Keratinocyte (primary cell): ENCODE results near the gene SSC4D. TPM values are rescaled to one million over a fixed set of nuclear protein-coding genes. Genes with fewer than 3 reads are reported as not detected.
A peak's percentile ranks its signal among the peaks of the same experiment; 100 is the strongest.

Experiments used
- DNase-seq: peaks from one replicate; pipeline ENCODE4 v3.0.0-alpha.2; 2011; ENCODE audit warnings: low read depth, missing footprints, low spot score
- FAIRE-seq: peaks from 2 replicates; lab custom pipeline; 2011; peaks lifted over from hg19 to GRCh38; lab: Jason Lieb, UNC
- H2AFZ ChIP-seq: 2 replicates; pipeline ENCODE4 v1.6.0; 2012; ENCODE audit warnings: low read length, control low read depth, inconsistent platforms; ENCODE audit not compliant: control insufficient read depth
- H3K27ac ChIP-seq: 2 replicates; pipeline ENCODE4 v1.5.1; 2011; ENCODE audit warnings: low read length; ENCODE audit not compliant: control insufficient read depth, insufficient read depth
- H3K27me3 ChIP-seq: 3 replicates; pipeline ENCODE4 v1.6.0; 2011; ENCODE audit warnings: low read length; ENCODE audit not compliant: control insufficient read depth, insufficient read depth; ENCODE audit errors: extremely low read depth
- H3K36me3 ChIP-seq, 2 experiments: 2 replicates in 1 of 2; 3 replicates in 1 of 2; pipeline ENCODE4 v1.5.1; 2011; ENCODE audit warnings: low read length in 2 of 2, mild to moderate bottlenecking in 1 of 2; ENCODE audit not compliant: control insufficient read depth in 2 of 2, insufficient read depth in 2 of 2; ENCODE audit errors: extremely low read depth in 1 of 2
- H3K4me1 ChIP-seq: 3 replicates; pipeline ENCODE4 v1.5.1; 2011; ENCODE audit warnings: low read length; ENCODE audit not compliant: control insufficient read depth, insufficient read depth; ENCODE audit errors: extremely low read depth
- H3K4me2 ChIP-seq: 3 replicates; pipeline ENCODE4 v1.6.0; 2011; ENCODE audit warnings: low read depth, low read length; ENCODE audit not compliant: control insufficient read depth, insufficient read depth; ENCODE audit errors: extremely low read depth
- H3K4me3 ChIP-seq, 3 experiments: fragments of 200-600 bp in 1 of 3; sonication (generic) in 1 of 3; 2 replicates in 2 of 3; 3 replicates in 1 of 3; pipeline ENCODE4 v1.5.1; 2011 to 2016; ENCODE audit warnings: low read length in 3 of 3, mild to moderate bottlenecking in 3 of 3, control low read depth in 2 of 3, inconsistent platforms in 1 of 3, low read depth in 1 of 3, mixed read lengths in 1 of 3, mixed run types in 1 of 3, moderate library complexity in 1 of 3; ENCODE audit not compliant: control insufficient read depth in 2 of 3, insufficient read depth in 2 of 3; ENCODE audit errors: extremely low read depth in 1 of 3
- H3K79me2 ChIP-seq: 2 replicates; pipeline ENCODE4 v1.6.0; 2012; ENCODE audit warnings: low read length; ENCODE audit not compliant: control insufficient read depth, insufficient read depth
- H3K9ac ChIP-seq: 3 replicates; pipeline ENCODE4 v1.6.0; 2011; ENCODE audit warnings: low read length; ENCODE audit not compliant: control insufficient read depth, insufficient read depth; ENCODE audit errors: extremely low read depth
- H3K9me1 ChIP-seq: 3 replicates; pipeline ENCODE4 v1.6.0; 2011; ENCODE audit warnings: low read length; ENCODE audit not compliant: control insufficient read depth, insufficient read depth; ENCODE audit errors: extremely low read depth
- H3K9me3 ChIP-seq: 2 replicates; pipeline ENCODE4 v1.5.1; 2012; ENCODE audit warnings: low read depth, low read length; ENCODE audit not compliant: control insufficient read depth
- H4K20me1 ChIP-seq: 3 replicates; pipeline ENCODE4 v1.6.0; 2011; ENCODE audit warnings: low read length; ENCODE audit not compliant: control insufficient read depth, insufficient read depth; ENCODE audit errors: extremely low read depth
- CTCF ChIP-seq, 3 experiments: IDR thresholded peaks in 1 of 3; conservative IDR thresholded peaks in 1 of 3; optimal IDR thresholded peaks in 1 of 3; 2 replicates in 2 of 3; 3 replicates in 1 of 3; pipeline versions ENCODE3 to v1.5.1; 2011; ENCODE audit warnings: low read length in 3 of 3, mild to moderate bottlenecking in 3 of 3, moderate library complexity in 2 of 3, control low read depth in 1 of 3, inconsistent platforms in 1 of 3; ENCODE audit not compliant: insufficient read depth in 2 of 3; ENCODE audit errors: extremely low read depth in 1 of 3
- EZH2 ChIP-seq: IDR thresholded peaks from one replicate; pipeline ENCODE4 v1.6.1; 2012; ENCODE audit warnings: inconsistent platforms, mild to moderate bottlenecking, low read length, moderate library complexity
- dilution Hi-C: fragments of 300-500 bp; cut with MboI; formaldehyde crosslinking; loops from one replicate; pipeline ENCODE4 v1.7.0; 2020; ENCODE audit warnings: low sequenced_read_pairs; ENCODE audit not compliant: extremely low pct_ligation_motif_present
- polyA plus RNA-seq, 5 experiments: library from polyadenylated mRNA; depleted of rRNA in 3 of 5; stranded (reverse) in 3 of 5; stranded (forward) in 1 of 5; unstranded in 1 of 5; fragments of >200 nt; gene quantifications; 1 replicate in 1 of 5; 2 replicates in 3 of 5; 3 replicates in 1 of 5; pipeline versions ENCODE4 v1.2.1 to v1.2.3, GENCODE V29; 2011 to 2012; ENCODE audit warnings: missing spikeins in 2 of 5, low read depth in 1 of 5, low replicate concordance in 1 of 5

Gene SSC4D
- polyA plus RNA-seq, 1 donor (not counting 4 experiments of a cell fraction or from before 2014, with no cell fraction given): 0.98 TPM

DNA sequence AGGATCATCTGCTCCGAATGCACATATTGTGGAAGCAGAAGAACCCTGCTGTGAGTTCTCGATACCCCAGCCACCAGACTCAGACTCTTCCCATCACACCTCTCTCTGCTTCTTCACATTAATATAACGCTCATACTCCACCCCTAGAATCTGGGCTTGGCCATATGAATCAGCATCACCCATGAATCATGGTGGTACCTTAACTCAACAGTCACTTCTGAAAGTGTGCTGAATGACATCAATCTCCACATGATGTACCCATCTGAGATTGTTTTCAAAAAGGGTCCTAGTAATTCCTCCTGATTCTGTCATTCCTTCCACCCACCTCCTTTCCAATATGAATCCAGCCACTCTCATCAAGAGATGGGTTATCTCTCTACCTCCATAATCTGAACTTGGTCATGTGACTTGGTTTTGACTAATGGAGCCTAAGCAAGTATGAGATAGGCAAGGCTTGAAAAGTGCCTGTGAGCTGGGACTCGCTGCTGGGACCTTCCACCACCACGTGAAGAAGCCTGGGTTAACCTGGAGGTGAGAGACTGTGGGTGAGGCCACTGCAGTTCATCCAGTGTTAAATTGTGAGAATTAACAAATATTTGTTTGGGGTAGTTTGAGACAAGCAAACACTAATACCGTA is 66.1 kb downstream of the SSC4D start:
- H3K36me3 ChIP-seq: peaks cover 30 to 52% of the 10 kb centered on the region in 2 experiments
- DNase-seq: no peak
- H3K4me1 ChIP-seq: peaks cover 16% of the 10 kb centered on the region
- peaks cover 100% of the 10 kb centered on the region for H3K79me2 ChIP-seq
- no peak overlapping the region for H3K4me3 ChIP-seq
- no peak for TF ChIP-seq CTCF (optimal IDR thresholded peaks at IDR 0.05 in 1 of 3, IDR thresholded peaks at IDR 0.05 in 1 of 3, conservative IDR thresholded peaks at IDR 0.05 in 1 of 3; ENCODE audit: extremely low read depth in 1 of 3, insufficient read depth in 2 of 3, low read length in 3 of 3)
- no peak for TF ChIP-seq EZH2
- dilution Hi-C loops: no loop called here
- H4K20me1 ChIP-seq: peaks cover 56% of the 10 kb centered on the region
- no peaks in the 10 kb centered on the region for H3K9me3 ChIP-seq
- no peak overlapping the region for H3K4me2 ChIP-seq
- H2AFZ ChIP-seq: no peak overlapping the region
- H3K27ac ChIP-seq: peak overlapping the region; percentile 33
- peaks cover 9% of the 10 kb centered on the region for H3K9me1 ChIP-seq
- no peak for FAIRE-seq
- H3K9ac ChIP-seq: no peak overlapping the region
- H3K27me3 ChIP-seq: no peaks in the 10 kb centered on the region

- no peak for DNase-seq
- H3K4me3 ChIP-seq: no peak overlapping the region
- no peak overlapping the region for H3K9ac ChIP-seq
- peaks cover 9% of the 10 kb centered on the region for H3K9me1 ChIP-seq
- no peaks in the 10 kb centered on the region for H3K9me3 ChIP-seq
- H3K27me3 ChIP-seq: no peaks in the 10 kb centered on the region
- H2AFZ ChIP-seq: no peak overlapping the region
- H3K36me3 ChIP-seq: peaks cover 30 to 58% of the 10 kb centered on the region in 2 experiments
- FAIRE-seq: no peak
- H3K79me2 ChIP-seq: peaks cover 100% of the 10 kb centered on the region
- no peak for TF ChIP-seq EZH2
- no peak for TF ChIP-seq CTCF (optimal IDR thresholded peaks at IDR 0.05 in 1 of 3, IDR thresholded peaks at IDR 0.05 in 1 of 3, conservative IDR thresholded peaks at IDR 0.05 in 1 of 3; ENCODE audit: extremely low read depth in 1 of 3, insufficient read depth in 2 of 3, low read length in 3 of 3)
- H3K4me2 ChIP-seq: no peak overlapping the region
- H3K4me1 ChIP-seq: peaks cover 25% of the 10 kb centered on the region
- no peak overlapping the region for H3K27ac ChIP-seq
- peaks cover 65% of the 10 kb centered on the region for H4K20me1 ChIP-seq
- dilution Hi-C loops: no loop called here
Measured at GRCh38 chr7:76342222-76342621, 67.3 kb downstream of the SSC4D start.
